BLaER1 treated with 17β-estradiol and CSF1 and Interleukin-3, amounts not matched to agents 10 nM and 100 nM (cell line): ENCODE results near the gene SDK2.
"Not testable (repeated sequence)": the region's sequence is repeated elsewhere in the genome, so short reads cannot be mapped to it uniquely, and the experiment has no call there.

Experiments
- H3K27ac ChIP-seq, 11 experiments: shearing (Covaris generic); formaldehyde crosslinking; 2 replicates each; pipeline ENCODE4 v1.8.1; 2022
- H3K27me3 ChIP-seq, 11 experiments: shearing (Covaris generic); formaldehyde crosslinking; 2 replicates each; pipeline ENCODE4 v1.8.1; 2022
- H3K36me3 ChIP-seq, 11 experiments: shearing (Covaris generic); formaldehyde crosslinking; 2 replicates each; pipeline ENCODE4 v1.8.1; 2022
- H3K4me1 ChIP-seq, 10 experiments: shearing (Covaris generic); formaldehyde crosslinking; 2 replicates each; pipeline ENCODE4 v1.8.1; 2022
- H3K4me2 ChIP-seq, 11 experiments: shearing (Covaris generic); formaldehyde crosslinking; 2 replicates each; pipeline ENCODE4 v1.8.1; 2022
- H3K4me3 ChIP-seq, 10 experiments: shearing (Covaris generic); formaldehyde crosslinking; 2 replicates each; pipeline ENCODE4 v1.8.1; 2022
- H3K9ac ChIP-seq, 11 experiments: shearing (Covaris generic); formaldehyde crosslinking; 2 replicates each; pipeline ENCODE4 v1.8.1; 2022
- H3K9me3 ChIP-seq, 11 experiments: shearing (Covaris generic); formaldehyde crosslinking; replicated peaks in 1 of 11; 2 replicates each; pipeline ENCODE4 v1.8.1; 2022
- H4K20me1 ChIP-seq, 11 experiments: shearing (Covaris generic); formaldehyde crosslinking; 2 replicates each; pipeline ENCODE4 v1.8.1; 2022
- Cebpa-rat ChIP-seq, 11 experiments: shearing (Covaris generic); IDR thresholded peaks; 2 replicates each; pipeline ENCODE4 v1.8.1; 2022

The SDK2 gene

DNA sequence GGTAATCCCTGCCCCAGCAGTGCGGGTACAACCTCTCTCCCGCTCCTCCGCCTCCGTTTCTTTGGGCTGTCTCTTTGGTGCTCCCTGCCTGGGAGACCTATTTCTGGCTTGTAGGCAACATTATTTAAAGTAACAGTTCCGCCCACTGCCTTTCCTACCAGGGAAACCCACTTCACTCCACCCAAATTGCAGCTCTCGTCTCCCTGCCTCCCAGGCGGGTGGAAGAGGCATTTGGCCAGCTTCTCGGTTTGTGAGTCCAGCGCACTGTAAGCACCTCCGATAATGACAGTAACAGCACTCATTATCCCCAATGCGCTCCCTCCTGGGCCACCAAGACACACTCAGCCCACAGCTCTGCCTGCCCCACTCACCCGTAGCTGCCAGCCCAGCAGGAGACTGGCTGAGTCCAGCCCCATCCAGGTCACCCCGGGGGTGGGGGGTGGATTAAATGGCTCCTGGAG lies 167.3 kb downstream of the SDK2 start:
- no peak overlapping the region for H3K9ac ChIP-seq
- peaks cover 0 to 10% (median 0%) of the 10 kb centered on the region in 11 experiments; a peak in 3 of 22 replicates for H3K36me3 ChIP-seq
- H3K4me2 ChIP-seq = peak overlapping the region in 9 of 11 experiments; percentile 21 to 54 (median 38); a peak in 16 of 22 replicates
- H3K4me3 ChIP-seq = no peak overlapping the region
- H3K27ac ChIP-seq = no peak overlapping the region
- peaks cover 0 to 5% (median 0%) of the 10 kb centered on the region in 11 experiments; a peak in 1 of 22 replicates for H4K20me1 ChIP-seq
- H3K9me3 ChIP-seq = peaks cover 0 to 14% (median 6%) of the 10 kb centered on the region in 11 experiments; a peak in 8 of 22 replicates
- TF ChIP-seq Cebpa-rat (IDR thresholded peaks at IDR 0.05) = no peak
- no peaks in the 10 kb centered on the region for H3K27me3 ChIP-seq
- peaks cover 12 to 59% (median 41%) of the 10 kb centered on the region in 10 experiments; a peak in 19 of 20 replicates for H3K4me1 ChIP-seq

DNA sequence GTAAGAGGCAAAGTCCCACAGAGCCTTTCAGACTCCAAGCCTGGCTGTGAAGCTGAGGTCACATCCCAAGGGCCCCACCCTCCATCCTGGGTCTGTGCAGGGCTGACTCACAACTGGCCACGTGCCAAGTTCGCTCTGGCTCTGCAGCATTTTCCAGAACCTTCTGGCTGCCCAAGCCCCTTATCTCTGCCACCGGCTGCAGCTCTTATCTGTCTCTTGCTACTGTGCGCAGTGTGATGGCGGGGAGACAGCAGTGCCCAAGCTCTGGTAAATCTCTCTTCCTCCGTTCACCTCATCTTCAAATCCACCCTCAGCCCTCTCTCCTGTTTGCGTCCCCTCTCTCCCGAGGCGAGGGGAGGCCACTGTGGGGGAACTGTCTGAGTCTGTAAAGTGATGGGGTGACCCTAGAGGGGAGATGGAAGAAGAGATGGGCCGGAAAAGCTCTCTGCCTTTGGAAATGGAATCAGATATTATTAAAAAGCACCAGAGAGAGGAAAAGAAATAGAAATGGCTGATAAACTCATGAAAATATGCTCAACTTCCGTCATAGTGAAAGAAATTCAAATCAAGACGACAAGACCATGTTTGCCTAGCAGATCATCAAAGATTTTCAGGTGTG lies 169.8 kb downstream of the SDK2 start:
- no peak overlapping the region for H3K4me3 ChIP-seq
- H3K9ac ChIP-seq = peak overlapping the region in 1 of 11 experiments; percentile 7; a peak in 1 of 22 replicates
- peaks cover 0 to 17% (median 6%) of the 10 kb centered on the region in 11 experiments; a peak in 8 of 22 replicates for H3K9me3 ChIP-seq
- peaks cover 6 to 36% (median 23%) of the 10 kb centered on the region in 10 experiments; a peak in 18 of 20 replicates for H3K4me1 ChIP-seq
- peaks cover 0 to 10% (median 0%) of the 10 kb centered on the region in 11 experiments; a peak in 3 of 22 replicates for H3K36me3 ChIP-seq
- TF ChIP-seq Cebpa-rat (IDR thresholded peaks at IDR 0.05) = no peak
- H4K20me1 ChIP-seq = peaks cover 0 to 5% (median 0%) of the 10 kb centered on the region in 11 experiments; a peak in 1 of 22 replicates
- H3K27ac ChIP-seq = no peak overlapping the region
- peak overlapping the region in 5 of 11 experiments; percentile 2 to 22 (median 21); a peak in 3 of 22 replicates for H3K4me2 ChIP-seq
- no peaks in the 10 kb centered on the region for H3K27me3 ChIP-seq

DNA sequence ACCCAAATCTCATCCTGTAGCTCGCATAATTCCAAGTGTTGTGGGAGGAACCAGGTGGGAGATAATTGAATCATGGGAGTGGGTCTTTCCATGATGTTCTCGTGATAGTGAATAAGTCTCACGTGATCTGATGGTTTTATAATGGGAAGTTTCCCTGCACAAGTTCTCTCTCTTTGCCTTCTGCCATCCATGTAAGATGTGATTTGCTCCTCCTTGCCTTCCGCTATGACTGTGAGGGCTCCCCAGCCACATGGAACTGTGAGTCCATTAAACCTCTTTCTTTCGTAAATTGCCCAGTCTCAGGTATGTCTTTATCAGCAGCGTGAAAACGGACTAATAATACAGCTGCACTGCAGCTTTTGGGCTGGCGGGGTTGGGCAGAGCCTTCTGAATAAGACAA lies 171.5 kb downstream of the SDK2 start:
- not testable (repeated sequence) for H3K27me3 ChIP-seq, H3K4me3 ChIP-seq, H4K20me1 ChIP-seq, H3K4me2 ChIP-seq, H3K9ac ChIP-seq, H3K27ac ChIP-seq
- Histone ChIP-seq H3K4me1 (peaks cover 6 to 26% (median 23%) of the 10 kb centered on the region in 10 experiments; a peak in 18 of 20 replicates), H3K36me3 (peaks cover 0 to 10% (median 0%) of the 10 kb centered on the region in 11 experiments; a peak in 3 of 22 replicates), H3K9me3 (peaks cover 0 to 17% (median 6%) of the 10 kb centered on the region in 11 experiments; a peak in 8 of 22 replicates)

GRCh38 chr17:73471924-73472323 lies 172.3 kb downstream of the SDK2 start:
- H3K4me2 ChIP-seq = no peak overlapping the region
- no peak for TF ChIP-seq Cebpa-rat (IDR thresholded peaks at IDR 0.05)
- no peaks in the 10 kb centered on the region for H3K27me3 ChIP-seq
- H3K27ac ChIP-seq = no peak overlapping the region
- H3K4me1 ChIP-seq = peaks cover 6 to 26% (median 21%) of the 10 kb centered on the region in 10 experiments; a peak in 19 of 20 replicates
- H3K36me3 ChIP-seq = peaks cover 0 to 10% (median 0%) of the 10 kb centered on the region in 11 experiments; a peak in 3 of 22 replicates
- peaks cover 0 to 17% (median 6%) of the 10 kb centered on the region in 11 experiments; a peak in 8 of 22 replicates for H3K9me3 ChIP-seq
- H3K4me3 ChIP-seq = no peak overlapping the region
- H4K20me1 ChIP-seq = peaks cover 0 to 6% (median 0%) of the 10 kb centered on the region in 11 experiments; a peak in 2 of 22 replicates
- H3K9ac ChIP-seq = no peak overlapping the region

- H3K4me2 ChIP-seq = no peak overlapping the region
- no peak overlapping the region for H3K27ac ChIP-seq
- peaks cover 0 to 17% (median 6%) of the 10 kb centered on the region in 11 experiments; a peak in 8 of 22 replicates for H3K9me3 ChIP-seq
- peaks cover 6 to 25% (median 19%) of the 10 kb centered on the region in 10 experiments; a peak in 19 of 20 replicates for H3K4me1 ChIP-seq
- peaks cover 0 to 5% (median 0%) of the 10 kb centered on the region in 11 experiments; a peak in 2 of 22 replicates for H4K20me1 ChIP-seq
- H3K27me3 ChIP-seq = no peaks in the 10 kb centered on the region
- peaks cover 0 to 10% (median 0%) of the 10 kb centered on the region in 11 experiments; a peak in 3 of 22 replicates for H3K36me3 ChIP-seq
- no peak for TF ChIP-seq Cebpa-rat (IDR thresholded peaks at IDR 0.05)
- no peak overlapping the region for H3K4me3 ChIP-seq
- no peak overlapping the region for H3K9ac ChIP-seq
Measured at GRCh38 chr17:73470316-73470826, 173.9 kb downstream of the SDK2 start.

DNA sequence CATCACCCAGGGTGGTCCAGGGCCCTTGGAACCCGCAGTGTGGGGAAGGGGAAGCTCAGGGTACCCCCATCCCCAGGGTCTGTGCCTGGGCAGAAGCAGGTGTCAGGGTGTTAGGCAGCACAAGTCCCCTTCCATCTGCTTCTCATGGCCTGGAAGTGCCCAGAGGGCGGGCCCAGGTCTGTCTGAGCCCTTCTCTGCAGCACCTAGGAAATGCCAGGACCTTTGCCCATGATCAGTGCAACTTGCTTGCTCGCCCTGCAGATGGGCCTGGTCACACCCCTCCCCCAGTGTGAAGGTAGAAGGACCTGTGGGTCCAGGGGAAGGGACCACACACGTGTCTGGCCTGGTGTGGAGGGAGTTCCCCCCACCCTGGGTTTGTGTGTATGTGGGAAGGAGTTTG lies 174.9 kb downstream of the SDK2 start:
- no peak for TF ChIP-seq Cebpa-rat (IDR thresholded peaks at IDR 0.05)
- Histone ChIP-seq H3K27me3 (no peaks in the 10 kb centered on the region), H3K36me3 (peaks cover 0 to 10% (median 0%) of the 10 kb centered on the region in 11 experiments; a peak in 3 of 22 replicates), H3K9me3 (peaks cover 0 to 17% (median 6%) of the 10 kb centered on the region in 11 experiments; a peak in 8 of 22 replicates), H3K9ac (no peak overlapping the region), H3K27ac (no peak overlapping the region), H4K20me1 (peaks cover 0 to 5% (median 0%) of the 10 kb centered on the region in 11 experiments; a peak in 2 of 22 replicates), H3K4me1 (peaks cover 5 to 23% (median 16%) of the 10 kb centered on the region in 10 experiments; a peak in 19 of 20 replicates), H3K4me2 (no peak overlapping the region), H3K4me3 (no peak overlapping the region)

DNA sequence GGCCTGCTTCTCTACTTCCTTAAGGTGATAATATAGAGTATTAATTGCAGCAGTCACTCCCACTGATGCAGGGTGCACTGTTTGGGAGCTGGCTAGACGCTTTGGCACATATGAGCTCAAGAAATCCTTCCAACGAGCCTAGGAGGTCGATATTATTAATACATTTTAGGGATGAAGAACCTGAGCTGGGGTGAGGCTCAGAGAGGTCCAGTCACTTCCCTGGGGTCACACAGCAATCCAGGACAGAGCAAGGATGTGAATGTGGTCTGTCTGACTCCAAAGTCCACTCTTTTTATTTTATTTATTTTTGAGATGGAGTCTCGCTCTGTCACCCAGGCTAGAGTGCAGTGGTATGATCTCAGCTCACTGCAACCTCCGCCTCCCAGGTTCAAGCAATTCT lies 176.0 kb downstream of the SDK2 start:
- peaks cover 0 to 15% (median 6%) of the 10 kb centered on the region in 11 experiments; a peak in 8 of 22 replicates for H3K9me3 ChIP-seq
- H3K36me3 ChIP-seq = peaks cover 0 to 10% (median 0%) of the 10 kb centered on the region in 11 experiments; a peak in 3 of 22 replicates
- TF ChIP-seq Cebpa-rat (IDR thresholded peaks at IDR 0.05) = no peak
- peak overlapping the region in 6 of 11 experiments; percentile 13 to 60 (median 48); a peak in 7 of 22 replicates for H3K4me2 ChIP-seq
- peaks cover 0 to 5% (median 0%) of the 10 kb centered on the region in 11 experiments; a peak in 2 of 22 replicates for H4K20me1 ChIP-seq
- H3K4me3 ChIP-seq = no peak overlapping the region
- H3K27ac ChIP-seq = no peak overlapping the region
- H3K9ac ChIP-seq = no peak overlapping the region; a peak in 1 of 22 replicates
- peaks cover 0 to 32% (median 23%) of the 10 kb centered on the region in 10 experiments; a peak in 15 of 20 replicates for H3K4me1 ChIP-seq
- no peaks in the 10 kb centered on the region for H3K27me3 ChIP-seq

DNA sequence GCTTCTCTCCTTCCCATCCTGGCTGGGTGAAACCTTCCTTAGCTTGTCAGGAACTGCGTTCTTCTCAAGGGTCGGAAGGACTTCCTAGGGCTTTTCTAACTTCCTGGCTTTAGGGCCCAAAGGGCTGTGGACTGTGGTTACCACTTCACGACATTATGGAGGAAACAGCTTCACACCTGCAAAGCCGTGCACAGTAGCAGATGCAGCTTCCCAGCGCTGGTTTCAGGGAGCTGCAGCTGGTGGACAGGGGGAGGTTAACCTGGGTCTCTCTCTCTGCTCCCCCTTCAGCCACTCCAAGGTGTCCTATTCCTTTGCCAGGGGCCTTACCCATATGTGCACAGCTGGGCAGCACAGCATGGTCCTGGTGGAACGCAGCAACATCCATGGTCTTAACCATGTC lies 176.6 kb downstream of the SDK2 start:
- no peak for TF ChIP-seq Cebpa-rat (IDR thresholded peaks at IDR 0.05)
- peaks cover 0 to 10% (median 3%) of the 10 kb centered on the region in 11 experiments; a peak in 7 of 22 replicates for H3K9me3 ChIP-seq
- H3K27ac ChIP-seq = no peak overlapping the region
- H3K4me3 ChIP-seq = no peak overlapping the region
- H3K36me3 ChIP-seq = peaks cover 0 to 5% (median 0%) of the 10 kb centered on the region in 11 experiments; a peak in 3 of 22 replicates
- peak overlapping the region in 1 of 11 experiments; percentile 14; a peak in 2 of 22 replicates for H3K9ac ChIP-seq
- peaks cover 0 to 37% (median 29%) of the 10 kb centered on the region in 10 experiments; a peak in 16 of 20 replicates for H3K4me1 ChIP-seq
- peak overlapping the region in 8 of 11 experiments; percentile 2 to 60 (median 34); a peak in 13 of 22 replicates for H3K4me2 ChIP-seq
- peaks cover 0 to 5% (median 0%) of the 10 kb centered on the region in 11 experiments; a peak in 3 of 22 replicates for H4K20me1 ChIP-seq
- no peaks in the 10 kb centered on the region for H3K27me3 ChIP-seq
